GM12878 (cell line): ENCODE measurements around the gene ACYP2.

ENCODE experiments used
- CTCF ChIP-seq, 3 experiments: IDR thresholded peaks in 2 of 3; conservative IDR thresholded peaks in 1 of 3; 2 replicates each; pipeline ENCODE4 v1.5.1; 2011; ENCODE audit warnings: low read depth in 3 of 3, low read length in 3 of 3, mild to moderate bottlenecking in 3 of 3, control low read depth in 2 of 3, moderate library complexity in 2 of 3, inconsistent platforms in 1 of 3, mixed read lengths in 1 of 3; ENCODE audit not compliant: control insufficient read depth in 2 of 3, insufficient read depth in 1 of 3; ENCODE audit errors: extremely low read depth in 1 of 3
- EZH2 ChIP-seq: IDR thresholded peaks from 2 replicates; pipeline ENCODE4 v1.6.1; 2012; ENCODE audit warnings: low read depth, mild to moderate bottlenecking, control low read depth, inconsistent platforms, low read length, borderline replicate concordance; ENCODE audit not compliant: control insufficient read depth
- POLR2AphosphoS5 ChIP-seq: IDR thresholded peaks from 2 replicates; pipeline ENCODE4 v1.6.1; 2011; ENCODE audit warnings: mild to moderate bottlenecking, low read length, inconsistent platforms
- RCOR1 ChIP-seq: conservative IDR thresholded peaks from 2 replicates; pipeline ENCODE4 v1.6.1; 2012; ENCODE audit warnings: low read depth, low read length, improper control_type of control experiment
- TAF1 ChIP-seq: IDR thresholded peaks from 2 replicates; pipeline ENCODE4 v1.6.1; 2011; ENCODE audit warnings: mild to moderate bottlenecking, low read depth, low read length, borderline replicate concordance
- TF ChIP-seq, protein P1 (sequence below): fragments of 150-350 bp; IDR thresholded peaks from 2 replicates; pipeline ENCODE4 v1.6.1; 2016; ENCODE audit warnings: low read depth, low read length

DNA sequence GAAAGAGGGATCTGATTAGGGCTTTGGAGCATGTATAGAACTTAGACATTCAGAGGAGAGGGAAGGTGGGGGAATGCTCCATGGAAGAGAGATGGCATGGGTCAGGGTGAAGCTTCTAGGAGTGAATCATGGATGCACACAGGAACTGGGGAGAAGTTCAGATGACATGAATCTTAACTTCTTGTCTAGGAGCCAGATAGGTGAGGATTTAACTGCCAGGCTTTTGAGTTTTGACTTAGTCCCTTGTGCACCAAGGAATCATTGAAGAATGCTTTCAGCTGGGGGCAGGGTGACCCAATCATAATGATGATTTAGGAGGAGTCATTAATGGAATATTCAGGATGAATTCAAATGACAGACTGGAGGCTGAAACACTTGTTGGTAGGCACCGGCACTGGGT lies 48.7 kb downstream of the ACYP2 start:
- TF ChIP-seq CTCF (IDR thresholded peaks at IDR 0.05 in 2 of 3, conservative IDR thresholded peaks at IDR 0.05 in 1 of 3; ENCODE audit: control insufficient read depth in 2 of 3, extremely low read depth in 1 of 3, insufficient read depth in 1 of 3, low read depth in 3 of 3, low read length in 3 of 3) (no peak), TAF1 (no peak), EZH2 (no peak), POLR2AphosphoS5 (no peak), RCOR1 (no peak)
- TF ChIP-seq, protein P1, sequence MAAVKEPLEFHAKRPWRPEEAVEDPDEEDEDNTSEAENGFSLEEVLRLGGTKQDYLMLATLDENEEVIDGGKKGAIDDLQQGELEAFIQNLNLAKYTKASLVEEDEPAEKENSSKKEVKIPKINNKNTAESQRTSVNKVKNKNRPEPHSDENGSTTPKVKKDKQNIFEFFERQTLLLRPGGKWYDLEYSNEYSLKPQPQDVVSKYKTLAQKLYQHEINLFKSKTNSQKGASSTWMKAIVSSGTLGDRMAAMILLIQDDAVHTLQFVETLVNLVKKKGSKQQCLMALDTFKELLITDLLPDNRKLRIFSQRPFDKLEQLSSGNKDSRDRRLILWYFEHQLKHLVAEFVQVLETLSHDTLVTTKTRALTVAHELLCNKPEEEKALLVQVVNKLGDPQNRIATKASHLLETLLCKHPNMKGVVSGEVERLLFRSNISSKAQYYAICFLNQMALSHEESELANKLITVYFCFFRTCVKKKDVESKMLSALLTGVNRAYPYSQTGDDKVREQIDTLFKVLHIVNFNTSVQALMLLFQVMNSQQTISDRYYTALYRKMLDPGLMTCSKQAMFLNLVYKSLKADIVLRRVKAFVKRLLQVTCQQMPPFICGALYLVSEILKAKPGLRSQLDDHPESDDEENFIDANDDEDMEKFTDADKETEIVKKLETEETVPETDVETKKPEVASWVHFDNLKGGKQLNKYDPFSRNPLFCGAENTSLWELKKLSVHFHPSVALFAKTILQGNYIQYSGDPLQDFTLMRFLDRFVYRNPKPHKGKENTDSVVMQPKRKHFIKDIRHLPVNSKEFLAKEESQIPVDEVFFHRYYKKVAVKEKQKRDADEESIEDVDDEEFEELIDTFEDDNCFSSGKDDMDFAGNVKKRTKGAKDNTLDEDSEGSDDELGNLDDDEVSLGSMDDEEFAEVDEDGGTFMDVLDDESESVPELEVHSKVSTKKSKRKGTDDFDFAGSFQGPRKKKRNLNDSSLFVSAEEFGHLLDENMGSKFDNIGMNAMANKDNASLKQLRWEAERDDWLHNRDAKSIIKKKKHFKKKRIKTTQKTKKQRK: no peak
